T-helper 17 cell (primary cell): ENCODE measurements around the gene CDK5R1. TPM values are rescaled to one million over a fixed set of nuclear protein-coding genes. Genes with fewer than 3 reads are reported as not detected.

Source experiments
- ATAC-seq: fragments of 150-1000 bp; cut with Tn5 transposase; 2 replicates; pipeline ENCODE4 v1.10.0; 2021; ENCODE audit warnings: mild to moderate bottlenecking, moderate library complexity
- DNase-seq, 3 donors: peaks; one replicate each; pipeline versions ENCODE4 v3.0.0 to v3.0.0-alpha.2; 2020 to 2021
- H3K9me3 ChIP-seq: one replicate; pipeline ENCODE4 v1.7.0; 2013; ENCODE audit warnings: low read length, mild to moderate bottlenecking; ENCODE audit not compliant: control insufficient read depth, poor library complexity, severe bottlenecking
- H3K27ac Mint-ChIP-seq: one replicate; pipeline ENCODE4 v1.8.0; 2022; ENCODE audit warnings: mild to moderate bottlenecking, moderate library complexity, mixed read lengths
- H3K27me3 Mint-ChIP-seq: one replicate; pipeline ENCODE4 v1.8.0; 2022; ENCODE audit warnings: mixed read lengths
- H3K36me3 Mint-ChIP-seq: one replicate; pipeline ENCODE4 v1.8.0; 2022; ENCODE audit warnings: low read depth, mixed read lengths
- H3K4me1 Mint-ChIP-seq: one replicate; pipeline ENCODE4 v1.8.0; 2022; ENCODE audit warnings: mild to moderate bottlenecking, mixed read lengths
- H3K4me3 Mint-ChIP-seq: one replicate; pipeline ENCODE4 v1.8.0; 2022; ENCODE audit warnings: mild to moderate bottlenecking, moderate library complexity, mixed read lengths
- total RNA-seq, 4 donors: library from RNA in 2 of 4; stranded (reverse) in 2 of 4; gene quantifications; one replicate each; pipeline ENCODE4 v1.2.3 and lab custom pipeline; 2022 to 2026

CDK5R1 gene
- total RNA-seq, 2 donors from 2014 or later: 8.0 to 8.2 TPM

GRCh38 chr17:32491371-32492263, 4.8 kb downstream of the CDK5R1 start:
- Mint-ChIP-seq H3K27me3 (no peaks in the 10 kb centered on the region), H3K36me3 (peaks cover 2% of the 10 kb centered on the region), H3K4me3 (peak overlapping the region; percentile 78), H3K4me1 (peaks cover 39% of the 10 kb centered on the region), H3K27ac (peak overlapping the region; percentile 94)
- ATAC-seq: peak; percentile 20
- DNase-seq: no peak
- H3K9me3 ChIP-seq: no peaks in the 10 kb centered on the region

- peak; percentile 10 for ATAC-seq
- H3K27me3 Mint-ChIP-seq: no peaks in the 10 kb centered on the region
- peak overlapping the region; percentile 94 for H3K27ac Mint-ChIP-seq
- no peak for DNase-seq
- H3K4me3 Mint-ChIP-seq: peak overlapping the region; percentile 78
- no peaks in the 10 kb centered on the region for H3K9me3 ChIP-seq
- peaks cover 39% of the 10 kb centered on the region for H3K4me1 Mint-ChIP-seq
- peaks cover 2% of the 10 kb centered on the region for H3K36me3 Mint-ChIP-seq
Observed at GRCh38 chr17:32492264-32492589, 5.4 kb downstream of the CDK5R1 start.

- peak overlapping the region; percentile 78 for H3K4me3 Mint-ChIP-seq
- no peak for ATAC-seq
- peaks cover 2% of the 10 kb centered on the region for H3K36me3 Mint-ChIP-seq
- H3K4me1 Mint-ChIP-seq: peaks cover 36% of the 10 kb centered on the region
- H3K27me3 Mint-ChIP-seq: no peaks in the 10 kb centered on the region
- peak overlapping the region; percentile 94 for H3K27ac Mint-ChIP-seq
- H3K9me3 ChIP-seq: no peaks in the 10 kb centered on the region
- no peak for DNase-seq
Observed at GRCh38 chr17:32492648-32493289, 6.0 kb downstream of the CDK5R1 start.

GRCh38 chr17:32493571-32493970, 6.8 kb downstream of the CDK5R1 start:
- Mint-ChIP-seq H3K27me3 (no peaks in the 10 kb centered on the region), H3K36me3 (no peaks in the 10 kb centered on the region), H3K4me1 (peaks cover 30% of the 10 kb centered on the region), H3K4me3 (no peak overlapping the region), H3K27ac (no peak overlapping the region)
- no peak for DNase-seq
- ATAC-seq: no peak
- no peaks in the 10 kb centered on the region for H3K9me3 ChIP-seq

- Mint-ChIP-seq H3K27ac (no peak overlapping the region), H3K27me3 (no peaks in the 10 kb centered on the region)
- ATAC-seq: no peak
Observed at GRCh38 chr17:32493976-32494513, 7.3 kb downstream of the CDK5R1 start.

DNA sequence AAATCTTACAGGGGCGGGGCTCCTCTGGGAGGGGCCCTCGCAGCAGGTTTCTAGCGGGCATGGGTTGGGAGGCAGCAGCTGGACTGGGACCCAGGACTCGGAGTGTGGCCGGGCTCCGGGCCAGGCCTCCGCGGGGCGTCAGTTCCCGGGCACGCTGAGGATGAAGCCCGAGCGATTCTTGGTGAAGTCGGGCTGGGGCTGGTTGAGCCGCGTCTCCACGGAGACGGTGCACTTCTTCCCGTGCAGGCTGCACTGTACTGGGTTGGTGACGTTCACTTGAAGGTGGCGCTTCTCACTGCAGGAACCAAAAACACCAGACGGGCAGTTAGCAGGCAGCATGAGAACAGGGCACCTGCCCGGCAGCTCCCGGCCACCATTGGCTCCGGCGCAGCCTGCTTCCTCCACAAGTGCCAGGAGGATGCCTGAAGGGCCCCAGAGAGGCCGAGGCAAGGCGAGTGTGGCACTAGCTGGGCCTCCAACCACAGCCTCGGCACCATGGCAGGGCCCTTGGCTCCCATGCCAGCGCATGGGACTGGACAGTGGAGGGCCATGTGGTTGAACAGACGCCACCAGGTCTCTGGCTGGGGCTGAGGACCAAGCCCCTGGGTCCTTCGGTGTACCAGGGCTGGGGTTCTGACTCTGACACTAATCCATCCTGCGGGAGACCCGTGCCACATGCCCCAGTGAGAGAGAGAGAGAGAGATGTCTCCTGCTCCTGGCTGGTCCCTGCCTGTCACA, 8.0 kb downstream of the CDK5R1 start:
- peaks cover 20% of the 10 kb centered on the region for H3K4me1 Mint-ChIP-seq
- H3K4me3 Mint-ChIP-seq: no peak overlapping the region
- no peak for ATAC-seq
- DNase-seq: no peak
- H3K36me3 Mint-ChIP-seq: no peaks in the 10 kb centered on the region
- H3K27ac Mint-ChIP-seq: no peak overlapping the region
- H3K9me3 ChIP-seq: no peaks in the 10 kb centered on the region
- H3K27me3 Mint-ChIP-seq: no peaks in the 10 kb centered on the region

More at GRCh38 chr17:32493976-32494513, 7.3 kb downstream of the CDK5R1 start:
- Mint-ChIP-seq H3K4me1 (peaks cover 25% of the 10 kb centered on the region), H3K4me3 (no peak overlapping the region), H3K36me3 (no peaks in the 10 kb centered on the region)
- no peak for DNase-seq
- H3K9me3 ChIP-seq: no peaks in the 10 kb centered on the region

DNA sequence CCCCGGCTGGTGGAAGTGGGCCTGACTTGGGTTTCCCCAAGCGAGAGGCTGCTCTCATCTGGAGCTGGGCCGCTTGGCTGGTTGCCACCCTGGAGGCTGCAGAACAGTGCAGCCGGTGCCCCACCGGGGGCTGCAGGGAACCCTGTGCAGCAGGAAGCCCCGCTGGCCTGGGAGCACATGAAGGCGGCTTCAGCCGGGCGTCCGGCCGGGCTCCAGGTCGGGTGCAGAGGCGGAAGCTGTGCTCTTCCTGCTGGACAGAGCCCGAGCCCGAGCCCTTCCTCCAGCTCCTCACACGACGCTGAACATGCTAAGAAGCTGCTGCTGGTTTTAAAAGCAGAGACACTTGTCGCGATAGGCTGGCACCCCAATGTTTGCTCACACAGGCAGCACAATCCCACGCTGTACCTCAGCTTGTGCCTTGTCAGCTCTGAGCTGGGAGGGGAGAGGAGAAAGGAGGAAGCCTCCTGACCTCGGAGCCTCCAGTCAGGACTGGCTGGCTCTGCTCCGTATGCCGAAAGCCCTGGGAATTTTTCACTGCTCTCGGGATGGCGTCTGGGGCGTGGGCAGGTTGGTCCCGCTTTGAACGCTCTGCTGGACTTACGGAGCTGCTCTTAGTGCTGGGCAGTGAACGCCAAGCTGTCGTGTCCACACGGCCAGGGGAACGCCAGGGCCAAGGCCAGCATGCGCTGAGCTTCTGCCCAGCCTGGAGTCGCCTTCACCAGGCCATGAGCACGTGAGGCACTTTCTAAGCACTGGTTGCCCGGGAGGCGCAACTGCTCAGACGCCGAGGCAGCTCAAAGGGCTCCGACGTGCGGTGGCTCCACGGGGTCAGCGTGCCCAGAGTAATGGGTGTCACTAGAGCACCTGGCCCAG, 8.8 kb downstream of the CDK5R1 start:
- H3K27ac Mint-ChIP-seq: no peak overlapping the region
- peaks cover 17% of the 10 kb centered on the region for H3K4me1 Mint-ChIP-seq

DNA sequence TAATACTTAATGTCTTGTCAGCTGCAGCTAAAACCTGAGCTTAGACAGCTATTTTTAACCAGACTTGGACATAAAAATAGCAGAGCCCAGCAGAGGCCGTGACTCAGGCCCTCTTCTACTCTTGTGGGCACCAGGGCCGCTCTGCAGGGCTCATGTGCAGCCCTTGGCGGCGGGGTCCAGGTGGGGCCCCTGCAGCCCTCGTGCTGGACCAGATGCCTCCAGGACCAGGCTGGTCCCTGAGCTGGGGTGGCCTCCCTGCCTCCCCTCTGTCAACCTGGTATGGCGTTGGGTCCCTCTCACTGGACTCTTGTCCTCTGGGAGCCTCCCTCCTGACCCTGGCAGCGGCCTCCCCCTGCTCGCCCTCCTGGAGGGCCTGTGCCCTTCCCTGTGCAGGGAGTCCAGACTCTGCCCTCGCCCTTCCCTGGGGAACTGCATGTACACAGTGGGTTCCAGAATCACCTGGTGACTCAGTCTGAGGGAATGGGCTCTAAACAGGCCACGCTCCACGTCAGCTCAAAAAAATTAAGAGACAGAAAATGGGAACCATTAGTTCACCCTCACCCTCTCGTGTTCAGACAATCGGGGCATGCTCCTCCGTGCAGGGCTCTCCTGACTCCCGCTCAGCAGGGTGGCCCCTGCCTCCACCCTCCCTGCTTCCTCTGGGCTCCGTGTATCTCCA, 9.7 kb downstream of the CDK5R1 start:
- H3K36me3 Mint-ChIP-seq: no peaks in the 10 kb centered on the region
- H3K27me3 Mint-ChIP-seq: no peaks in the 10 kb centered on the region
- peaks cover 15% of the 10 kb centered on the region for H3K4me1 Mint-ChIP-seq
- no peak overlapping the region for H3K4me3 Mint-ChIP-seq
- DNase-seq (no peak), ATAC-seq (no peak)
- H3K27ac Mint-ChIP-seq: no peak overlapping the region
- no peaks in the 10 kb centered on the region for H3K9me3 ChIP-seq

More for the DNA sequence above, 8.8 kb downstream of the CDK5R1 start:
- no peaks in the 10 kb centered on the region for H3K9me3 ChIP-seq
- no peaks in the 10 kb centered on the region for H3K36me3 Mint-ChIP-seq
- H3K27me3 Mint-ChIP-seq: no peaks in the 10 kb centered on the region
- no peak for DNase-seq
- no peak overlapping the region for H3K4me3 Mint-ChIP-seq
- ATAC-seq: no peak

DNA sequence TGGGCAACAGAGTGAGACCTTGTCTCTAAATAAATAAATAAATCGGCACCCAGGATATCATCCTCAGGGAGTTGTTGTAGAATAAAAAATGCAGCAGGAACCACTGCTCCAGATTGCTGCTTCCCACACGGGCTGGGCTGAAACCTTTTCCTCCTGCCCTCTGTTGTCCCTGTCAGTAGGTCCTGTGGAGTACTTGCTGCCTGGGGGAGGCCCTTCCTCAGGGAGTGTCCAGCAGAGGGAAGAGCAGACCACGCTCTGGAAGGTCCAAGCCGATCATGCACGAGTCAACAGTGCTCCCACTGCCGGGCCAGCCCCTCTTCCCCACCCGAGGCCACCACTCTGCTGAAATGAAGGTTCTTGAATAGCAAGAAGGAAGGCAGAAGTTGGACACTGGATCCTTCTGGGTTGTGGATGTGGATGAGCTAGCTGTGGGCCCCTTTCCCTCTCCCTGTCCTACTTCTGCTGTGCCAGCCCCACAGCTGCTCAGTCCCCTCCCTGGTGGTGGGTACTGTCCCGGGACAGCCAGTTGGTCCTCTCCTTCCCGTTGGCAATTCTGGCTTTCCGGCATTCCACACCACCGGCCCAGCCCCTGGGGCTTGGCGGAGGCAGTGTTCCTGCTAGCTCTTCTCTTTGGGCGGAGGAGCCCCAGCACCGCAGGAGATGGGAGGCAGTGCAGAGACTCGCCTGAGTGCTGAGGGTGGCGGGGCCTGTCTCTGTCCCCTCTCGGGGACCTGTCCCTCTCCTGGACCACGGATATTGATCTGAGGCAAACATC, 10.8 kb downstream of the CDK5R1 start:
- no peak for DNase-seq
- H3K4me3 Mint-ChIP-seq: no peak overlapping the region
- peaks cover 9% of the 10 kb centered on the region for H3K4me1 Mint-ChIP-seq
- H3K27me3 Mint-ChIP-seq: no peaks in the 10 kb centered on the region
- ATAC-seq: no peak
- no peaks in the 10 kb centered on the region for H3K9me3 ChIP-seq
- no peak overlapping the region for H3K27ac Mint-ChIP-seq
- no peaks in the 10 kb centered on the region for H3K36me3 Mint-ChIP-seq

GRCh38 chr17:32498391-32498790, 11.6 kb downstream of the CDK5R1 start:
- no peaks in the 10 kb centered on the region for H3K9me3 ChIP-seq
- ATAC-seq: no peak
- no peak for DNase-seq
- H3K27me3 Mint-ChIP-seq: no peaks in the 10 kb centered on the region
- no peak overlapping the region for H3K27ac Mint-ChIP-seq
- H3K4me3 Mint-ChIP-seq: no peak overlapping the region
- H3K36me3 Mint-ChIP-seq: no peaks in the 10 kb centered on the region
- H3K4me1 Mint-ChIP-seq: peaks cover 8% of the 10 kb centered on the region

GRCh38 chr17:32502013-32502412, 15.2 kb downstream of the CDK5R1 start:
- H3K27me3 Mint-ChIP-seq: no peaks in the 10 kb centered on the region
- peak overlapping the region; percentile 98 for H3K27ac Mint-ChIP-seq
- DNase-seq: no peak
- ATAC-seq: no peak
- peaks cover 34% of the 10 kb centered on the region for H3K4me1 Mint-ChIP-seq
- no peaks in the 10 kb centered on the region for H3K9me3 ChIP-seq
- H3K36me3 Mint-ChIP-seq: no peaks in the 10 kb centered on the region
- H3K4me3 Mint-ChIP-seq: peak overlapping the region; percentile 21
